Neural cell (in vitro differentiated cells): Measurements from ENCODE around the gene TUBB.

Experiments
- EZH2 ChIP-seq: fragments of 200-600, 300-800 bp; shearing (Covaris generic), sonication (generic); IDR thresholded peaks from 2 replicates; pipeline ENCODE4 v1.6.1; 2014; ENCODE audit warnings: antibody characterized with exemption, low read length, borderline replicate concordance, mild to moderate bottlenecking; ENCODE audit not compliant: insufficient read depth, poor library complexity, severe bottlenecking
- MXI1 ChIP-seq: fragments of 450-650 bp; conservative IDR thresholded peaks from 2 replicates; pipeline ENCODE4 v1.6.1; 2014; ENCODE audit warnings: antibody characterized with exemption, mild to moderate bottlenecking; ENCODE audit not compliant: poor library complexity, severe bottlenecking
- TF ChIP-seq, protein P1 (sequence below): fragments of 450-650 bp; IDR thresholded peaks from 2 replicates; pipeline ENCODE4 v1.5.1; 2014; ENCODE audit warnings: antibody characterized with exemption, mild to moderate bottlenecking, moderate library complexity; ENCODE audit not compliant: poor library complexity, severe bottlenecking

DNA sequence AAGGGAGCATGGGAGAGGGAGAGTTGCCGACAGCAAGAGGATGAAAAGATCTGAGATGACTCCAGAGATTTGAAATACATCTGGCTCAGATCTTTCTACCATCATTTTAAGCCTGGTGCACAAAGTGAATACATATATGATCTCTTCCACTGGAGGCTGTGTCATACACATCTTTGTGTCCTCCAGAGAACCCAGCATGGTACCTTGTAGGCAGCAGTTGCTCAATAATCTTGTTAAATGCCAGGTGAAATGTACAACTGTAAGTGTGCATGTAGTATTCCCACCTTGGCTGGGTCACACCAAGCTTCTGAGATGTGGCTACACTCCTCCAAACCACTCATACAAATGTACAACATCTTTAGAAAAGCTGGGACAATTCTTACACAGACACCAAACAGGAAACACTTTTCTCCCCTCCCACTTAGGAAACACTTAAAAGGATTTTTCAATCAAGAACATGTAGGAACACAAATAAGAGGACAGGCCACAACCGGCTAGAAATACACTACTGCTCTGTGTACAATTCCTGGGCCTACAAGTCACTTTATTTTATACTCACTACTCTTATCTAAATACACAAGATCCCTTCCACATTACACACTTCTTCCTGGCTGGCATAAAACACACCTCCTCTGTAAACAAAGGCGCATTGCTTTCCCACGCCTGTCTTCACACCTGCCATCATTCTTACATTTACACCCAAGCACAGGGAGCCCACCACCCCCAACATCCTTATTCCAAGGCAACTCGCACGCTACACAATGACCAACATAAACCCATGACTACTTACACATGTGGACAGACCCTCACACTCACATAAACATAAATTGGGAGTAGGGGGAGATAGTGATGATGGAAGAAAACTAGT is 28.0 kb downstream of the TUBB start:
- TF ChIP-seq, protein P1, sequence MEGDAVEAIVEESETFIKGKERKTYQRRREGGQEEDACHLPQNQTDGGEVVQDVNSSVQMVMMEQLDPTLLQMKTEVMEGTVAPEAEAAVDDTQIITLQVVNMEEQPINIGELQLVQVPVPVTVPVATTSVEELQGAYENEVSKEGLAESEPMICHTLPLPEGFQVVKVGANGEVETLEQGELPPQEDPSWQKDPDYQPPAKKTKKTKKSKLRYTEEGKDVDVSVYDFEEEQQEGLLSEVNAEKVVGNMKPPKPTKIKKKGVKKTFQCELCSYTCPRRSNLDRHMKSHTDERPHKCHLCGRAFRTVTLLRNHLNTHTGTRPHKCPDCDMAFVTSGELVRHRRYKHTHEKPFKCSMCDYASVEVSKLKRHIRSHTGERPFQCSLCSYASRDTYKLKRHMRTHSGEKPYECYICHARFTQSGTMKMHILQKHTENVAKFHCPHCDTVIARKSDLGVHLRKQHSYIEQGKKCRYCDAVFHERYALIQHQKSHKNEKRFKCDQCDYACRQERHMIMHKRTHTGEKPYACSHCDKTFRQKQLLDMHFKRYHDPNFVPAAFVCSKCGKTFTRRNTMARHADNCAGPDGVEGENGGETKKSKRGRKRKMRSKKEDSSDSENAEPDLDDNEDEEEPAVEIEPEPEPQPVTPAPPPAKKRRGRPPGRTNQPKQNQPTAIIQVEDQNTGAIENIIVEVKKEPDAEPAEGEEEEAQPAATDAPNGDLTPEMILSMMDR, result no peak
- TF ChIP-seq EZH2, result no peak
- no peak for TF ChIP-seq MXI1
